WI38 (cell line): ENCODE results near the gene PPP1R37.

Source experiments
- H3K4me3 ChIP-seq: 2 replicates; pipeline ENCODE4 v1.5.1; 2011; ENCODE audit warnings: low read depth, mild to moderate bottlenecking, control low read depth, low read length
- CTCF ChIP-seq: IDR thresholded peaks from 2 replicates; pipeline ENCODE4 v1.5.1; 2012; ENCODE audit warnings: low read depth, mild to moderate bottlenecking, control low read depth, low read length

PPP1R37 gene

DNA sequence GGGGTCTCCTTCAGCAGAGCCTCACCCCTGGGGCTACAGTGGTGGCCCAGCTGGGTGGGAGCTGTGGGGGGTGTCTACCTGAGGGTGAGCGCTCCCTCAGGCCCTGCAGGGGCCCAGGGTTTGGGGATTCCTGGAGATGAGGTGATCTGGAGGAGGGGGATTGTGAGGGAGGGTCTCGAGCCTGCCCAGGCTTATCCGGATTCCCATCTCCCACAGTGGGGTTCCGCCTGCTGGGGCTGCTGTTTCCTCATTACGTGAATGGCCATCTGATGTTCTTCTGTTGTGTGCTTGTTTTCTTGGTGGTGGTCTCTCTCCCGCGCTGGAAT, 4.4 kb downstream of the PPP1R37 start:
- H3K4me3 ChIP-seq, result no peak overlapping the region
- TF ChIP-seq CTCF, result no peak

DNA sequence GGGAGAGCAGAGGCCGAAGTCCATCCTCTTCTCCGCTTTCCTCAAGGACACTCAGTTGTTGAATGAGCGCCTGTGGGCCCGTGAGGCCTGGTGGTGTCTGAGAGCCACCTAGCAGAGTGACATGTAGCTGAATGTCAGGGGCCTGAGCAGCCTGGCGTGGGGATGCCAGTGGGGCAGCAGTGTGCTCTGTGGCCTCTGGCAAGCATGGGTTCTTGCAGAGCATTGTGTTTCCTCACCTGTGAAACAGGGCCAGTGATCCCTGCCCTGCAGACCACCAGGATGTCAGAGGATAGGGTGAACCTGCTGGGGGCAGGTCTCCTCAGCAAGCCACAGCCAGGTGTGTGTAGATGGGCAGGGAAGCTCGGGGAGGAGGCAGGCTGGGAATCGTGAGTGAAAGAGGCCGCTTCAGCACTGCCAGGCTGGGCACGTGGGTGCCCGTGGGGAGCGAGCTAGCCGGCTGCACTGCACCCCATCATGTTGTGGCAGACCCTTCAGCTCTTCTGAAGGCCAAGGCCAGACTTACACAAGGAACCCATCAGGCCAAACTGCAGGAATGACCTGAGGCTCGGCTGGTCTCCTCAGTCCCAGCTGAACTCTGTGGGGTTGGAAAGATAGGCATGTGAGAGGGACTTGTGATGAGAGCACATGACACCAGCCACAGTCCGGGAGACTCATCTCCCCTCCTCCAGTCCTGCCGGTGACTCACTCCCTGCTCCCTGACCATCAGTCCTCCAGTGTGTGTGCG, 5.0 kb downstream of the PPP1R37 start:
- TF ChIP-seq CTCF, result no peak
- 0 out of 2 replicates have a peak overlapping the region, but pooled peaks have one; percentile 4 for H3K4me3 ChIP-seq

DNA sequence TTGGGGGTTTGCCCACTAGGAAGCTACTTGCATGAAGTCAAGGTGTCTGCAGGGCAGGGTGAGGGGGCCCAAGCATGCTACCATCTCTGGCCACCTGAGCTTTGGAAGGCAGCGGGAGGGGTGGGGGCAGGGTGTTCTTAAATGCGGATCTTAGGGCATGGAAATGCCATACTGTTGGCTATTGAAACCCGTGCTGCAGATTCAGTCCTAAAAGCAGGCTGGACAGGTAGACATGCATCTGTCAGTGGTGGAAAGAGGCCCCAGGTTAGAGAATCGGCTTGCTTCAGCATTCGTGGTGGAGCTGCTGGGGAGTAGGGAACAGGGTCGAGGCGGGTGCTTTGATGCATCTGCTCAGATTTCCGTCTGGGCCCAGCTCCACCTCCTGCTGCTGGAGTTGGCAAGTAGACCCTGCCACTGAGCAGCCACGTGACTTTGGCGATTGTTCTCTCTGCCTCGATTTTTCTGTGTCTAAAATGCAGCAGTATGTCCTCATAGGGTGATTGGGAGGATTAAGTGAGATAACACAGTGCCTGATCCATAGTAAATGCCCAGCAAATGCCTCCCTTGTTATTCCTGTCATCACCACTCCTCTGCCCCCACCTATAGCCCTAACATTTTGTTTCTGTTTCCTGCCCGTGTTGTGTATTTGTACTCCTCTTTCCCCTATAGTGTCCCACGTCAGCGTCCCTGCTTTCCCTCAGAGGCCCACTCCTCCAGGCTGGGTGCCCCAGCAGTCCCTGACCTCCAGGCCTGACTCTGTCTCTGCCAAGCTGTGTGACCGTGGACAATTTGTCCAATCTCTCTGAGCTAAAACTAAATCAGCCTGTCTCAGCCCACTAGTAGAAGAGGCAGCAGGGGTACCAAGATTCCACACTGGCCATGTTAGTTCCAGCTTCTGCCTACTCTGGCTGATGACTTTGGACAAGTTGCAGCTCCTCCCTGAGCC, 5.8 kb downstream of the PPP1R37 start:
- H3K4me3 ChIP-seq, result no peak overlapping the region
- no peak for TF ChIP-seq CTCF

DNA sequence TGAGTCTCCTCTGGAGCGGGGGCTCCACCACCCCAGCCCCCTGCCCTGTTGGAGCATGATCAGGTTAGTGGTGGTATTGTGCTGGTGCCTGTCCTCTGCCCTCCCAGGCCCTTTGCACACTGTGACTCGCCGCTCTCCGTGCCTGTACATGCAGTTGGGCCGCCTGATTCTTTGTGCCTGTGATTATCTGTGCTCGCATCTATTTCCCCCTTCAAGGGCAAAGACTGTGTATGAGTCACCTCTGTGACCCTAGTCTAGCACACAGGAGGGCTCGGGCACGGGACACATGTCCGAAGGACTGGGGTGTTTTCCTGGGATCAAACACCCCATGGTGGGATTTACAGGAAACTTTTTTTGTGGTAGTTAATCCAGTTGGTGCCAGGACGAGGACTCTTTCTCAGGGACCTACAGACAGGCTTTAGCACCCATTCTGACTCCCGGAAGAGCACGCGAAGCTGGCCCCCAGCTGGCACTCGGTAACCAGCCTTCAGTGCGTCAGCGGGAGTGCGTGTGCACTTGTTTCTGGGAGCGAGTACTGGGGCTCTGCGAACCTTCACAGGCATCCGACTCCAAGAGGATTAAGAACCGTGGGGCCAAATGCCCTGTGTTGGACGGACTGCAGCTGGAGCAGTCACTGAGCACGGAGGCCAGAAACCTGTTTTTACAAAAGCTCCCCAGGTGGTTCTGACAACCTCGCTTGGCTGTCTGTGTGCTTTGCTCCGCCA, 6.7 kb downstream of the PPP1R37 start:
- H3K4me3 ChIP-seq, result no peak overlapping the region
- TF ChIP-seq CTCF, result no peak

- TF ChIP-seq CTCF, result no peak
- no peak overlapping the region for H3K4me3 ChIP-seq
These were observed 7.2 kb downstream of the PPP1R37 start for GRCh38 chr19:45100201-45100600.

GRCh38 chr19:45100846-45101252, 7.9 kb downstream of the PPP1R37 start:
- TF ChIP-seq CTCF, result no peak
- H3K4me3 ChIP-seq, result no peak overlapping the region

DNA sequence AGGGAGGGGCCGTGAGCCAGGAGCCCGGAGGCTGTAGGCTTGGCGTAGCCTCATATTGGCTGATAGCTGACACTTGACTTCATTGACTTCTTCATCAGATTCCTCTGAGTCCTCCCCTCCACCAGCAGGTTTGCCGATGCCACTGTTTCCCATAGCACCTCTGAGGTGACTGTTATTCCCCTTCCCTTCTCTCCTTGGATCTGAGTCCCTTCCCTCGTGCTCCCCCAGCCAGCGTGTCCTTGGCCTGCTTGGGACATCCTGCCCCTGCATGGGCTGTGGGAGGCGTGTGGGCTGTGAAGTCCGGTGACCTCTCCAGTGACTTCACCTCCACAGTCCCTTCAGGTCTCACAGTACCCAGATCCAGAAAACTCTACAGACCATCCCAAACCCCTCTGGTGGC, 8.8 kb downstream of the PPP1R37 start:
- TF ChIP-seq CTCF, result no peak
- H3K4me3 ChIP-seq, result no peak overlapping the region
